ENCODE data around the gene FADS6.

GRCh38 chr17:74871356-74872076 is 21.9 kb downstream of the FADS6 start:
- no peak for TF ChIP-seq PPARA (CRISPR knock-in tag; IDR thresholded peaks at IDR 0.05; ENCODE audit: borderline replicate concordance)
- TF ChIP-seq ZNF565 (CRISPR knock-in tag; conservative IDR thresholded peaks at IDR 0.05; ENCODE audit: low read depth) = no peak
- TF ChIP-seq PATZ1 (CRISPR knock-in tag; IDR thresholded peaks at IDR 0.05; ENCODE audit: borderline replicate concordance) = no peak
- no peak for TF ChIP-seq ZNF8 (CRISPR knock-in tag; IDR thresholded peaks at IDR 0.05)
- no peak for TF ChIP-seq CSDC2 (CRISPR knock-in tag; IDR thresholded peaks at IDR 0.05)
- no peak for TF ChIP-seq TOX (CRISPR knock-in tag; IDR thresholded peaks at IDR 0.05; ENCODE audit: borderline replicate concordance)
- TF ChIP-seq ARNTL (CRISPR knock-in tag; IDR thresholded peaks at IDR 0.05; ENCODE audit: borderline replicate concordance, low read depth) = no peak
- no peak for TF ChIP-seq SNAI2 (CRISPR knock-in tag; IDR thresholded peaks at IDR 0.05)
- TF ChIP-seq ZFP3 (CRISPR knock-in tag; IDR thresholded peaks at IDR 0.05) = no peak
- no peak for TF ChIP-seq GLIS3 (CRISPR knock-in tag; IDR thresholded peaks at IDR 0.05)
- TF ChIP-seq CSRNP3 (CRISPR knock-in tag; IDR thresholded peaks at IDR 0.05) = no peak
- no peak for TF ChIP-seq ZFP30 (CRISPR knock-in tag; IDR thresholded peaks at IDR 0.05)
- TF ChIP-seq BACH2 (CRISPR knock-in tag; IDR thresholded peaks at IDR 0.05; ENCODE audit: borderline replicate concordance) = no peak
- no peak for TF ChIP-seq RARB (CRISPR knock-in tag; IDR thresholded peaks at IDR 0.05)

Data from SK-N-SH treated with all-trans-retinoic acid at 6 μM for 48 hours (cell line).